PC-3 (cell line): Measurements from ENCODE around the gene ANKRD11. TPM values are rescaled to one million over a fixed set of nuclear protein-coding genes. Genes with fewer than 3 reads are reported as not detected.

ENCODE experiments used
- ATAC-seq: fragments of 200-7000 bp; cut with Tn5 transposase; 2 replicates; pipeline ENCODE4 v1.9.1; 2020; ENCODE audit warnings: mild to moderate bottlenecking, moderate library complexity
- BruUV-seq: library from RNA; stranded (reverse); fragments of 400-500 nt; replicated peaks from 2 replicates; lab custom pipeline; 2021; lab: Mats Ljungman, UMichigan
- CTCF ChIA-PET: fragments of 300-600 bp; sonication (Branson Sonifier 250); formaldehyde crosslinking; loops from one replicate; lab custom pipeline; 2022; ENCODE audit warnings: antibody characterized with exemption; lab: Charles Lee
- POLR2A ChIA-PET: fragments of 300-600 bp; sonication (Branson Sonifier 250); formaldehyde crosslinking; loops from one replicate; lab custom pipeline; 2022; ENCODE audit warnings: antibody characterized with exemption; ENCODE audit not compliant: unreplicated experiment; lab: Charles Lee
- DNase-seq: peaks from one replicate; pipeline ENCODE4 v3.0.0-alpha.2; 2015
- H2AFZ ChIP-seq: fragments of 300-600 bp; sonication (generic); 2 replicates; pipeline ENCODE4 v1.6.0; 2016; ENCODE audit warnings: antibody characterized with exemption, low read length
- H3F3A ChIP-seq: fragments of 300-600 bp; sonication (generic); one replicate; pipeline ENCODE4 v1.6.0; 2017; ENCODE audit warnings: antibody characterized with exemption, low read length, control low read depth, mild to moderate bottlenecking; ENCODE audit not compliant: unreplicated experiment
- H3K27ac ChIP-seq: fragments of 300-600 bp; sonication (generic); 2 replicates; pipeline ENCODE4 v1.5.1; 2016; ENCODE audit warnings: mild to moderate bottlenecking, low read length
- H3K27me3 ChIP-seq: fragments of 300-600 bp; sonication (generic); 2 replicates; pipeline ENCODE4 v1.6.1; 2016; ENCODE audit warnings: low read length, mixed read lengths
- H3K36me3 ChIP-seq: fragments of 300-600 bp; sonication (generic); 2 replicates; pipeline ENCODE4 v1.6.1; 2016; ENCODE audit warnings: low read depth, mixed run types, low read length, mixed read lengths
- H3K4me1 ChIP-seq: fragments of 300-600 bp; sonication (generic); 2 replicates; pipeline ENCODE4 v1.5.1; 2016; ENCODE audit warnings: low read length; ENCODE audit not compliant: insufficient read depth
- H3K4me2 ChIP-seq: fragments of 300-600 bp; sonication (generic); 2 replicates; pipeline ENCODE4 v1.6.0; 2016; ENCODE audit warnings: low read length
- H3K4me3 ChIP-seq: fragments of 300-600 bp; sonication (generic); 2 replicates; pipeline ENCODE4 v1.5.1; 2016; ENCODE audit warnings: mild to moderate bottlenecking, low read length, mixed read lengths
- H3K79me2 ChIP-seq: fragments of 300-600 bp; sonication (generic); 2 replicates; pipeline ENCODE4 v1.6.1; 2017; ENCODE audit warnings: low read length, mixed read lengths
- H3K9ac ChIP-seq: fragments of 300-600 bp; sonication (generic); 2 replicates; pipeline ENCODE4 v1.6.0; 2016; ENCODE audit warnings: mild to moderate bottlenecking, low read length
- H3K9me2 ChIP-seq: fragments of 300-600 bp; sonication (generic); replicated peaks from 2 replicates; pipeline ENCODE4 v1.6.1; 2016; ENCODE audit warnings: mixed run types, low read length, mixed read lengths
- H3K9me3 ChIP-seq: fragments of 300-600 bp; sonication (generic); 2 replicates; pipeline ENCODE4 v1.6.1; 2016; ENCODE audit warnings: low read length, mixed read lengths
- H4K20me1 ChIP-seq: fragments of 300-600 bp; sonication (generic); 2 replicates; pipeline ENCODE4 v1.6.1; 2016; ENCODE audit warnings: low read length, mixed read lengths
- EZH2 ChIP-seq: fragments of 300-600 bp; sonication (generic); IDR thresholded peaks from one replicate; pipeline ENCODE4 v1.6.1; 2017; ENCODE audit warnings: antibody characterized with exemption, mild to moderate bottlenecking, low read length; ENCODE audit not compliant: unreplicated experiment
- EZH2phosphoT487 ChIP-seq: fragments of 300-600 bp; sonication (generic); IDR thresholded peaks from 2 replicates; pipeline ENCODE4 v1.6.1; 2018; ENCODE audit warnings: mild to moderate bottlenecking, antibody characterized with exemption, low read length, borderline replicate concordance
- intact Hi-C: fragments of 100-400 bp; cut with micrococcal nuclease; formaldehyde crosslinking; loops from 2 replicates; pipeline ENCODE4 v1.9.0; 2023
- total RNA-seq: library from RNA; depleted of rRNA; stranded (reverse); fragments of >200 nt; gene quantifications from 2 replicates; pipeline ENCODE4 v1.2.3, GENCODE V29; 2014
- TF ChIP-seq, protein P1 (sequence below): fragments of 300-600 bp; sonication (generic); conservative IDR thresholded peaks from 2 replicates; pipeline ENCODE4 v1.5.1; 2017; ENCODE audit warnings: antibody characterized with exemption, low read depth, mild to moderate bottlenecking, low read length

Gene ANKRD11
- total RNA-seq, 1 experiment from 2014 or later = 65.0 TPM

DNA sequence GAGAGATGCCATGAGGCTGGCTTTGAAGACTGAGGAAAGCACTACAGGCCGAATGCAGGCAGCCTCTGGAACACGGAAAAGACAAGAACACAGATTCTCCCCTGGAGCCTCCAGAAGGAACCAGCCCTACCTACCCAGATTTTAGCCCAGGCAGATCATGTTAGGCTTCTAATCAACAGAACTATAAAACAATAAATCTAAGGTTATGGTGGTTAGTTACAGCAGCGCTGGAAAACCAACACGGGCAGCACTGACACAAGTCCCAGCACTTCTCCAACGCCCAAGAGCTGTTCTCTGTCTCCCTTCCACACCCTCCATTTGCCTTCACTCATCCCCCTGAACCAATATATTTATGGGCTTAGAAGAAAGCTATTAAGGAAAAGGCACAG lies 7.5 kb downstream of the ANKRD11 start:
- DNase-seq (no peak), ATAC-seq (no peak)
- intact Hi-C loops = loop anchor here (10.0 kb wide), 1 partner anchor 48 kb away; no protein-coding TSS in a partner anchor
- Histone ChIP-seq H3K27me3 (no peaks in the 10 kb centered on the region), H4K20me1 (peaks cover 82% of the 10 kb centered on the region), H3K4me3 (no peak overlapping the region), H3K79me2 (peaks cover 100% of the 10 kb centered on the region), H3F3A (no peaks in the 10 kb centered on the region), H3K9ac (no peak overlapping the region), H3K4me2 (no peak overlapping the region), H2AFZ (no peak overlapping the region), H3K36me3 (peaks cover 9% of the 10 kb centered on the region; the same call in 1 of the 2 replicates), H3K4me1 (peaks cover 16% of the 10 kb centered on the region), H3K9me3 (no peaks in the 10 kb centered on the region), H3K27ac (no peak overlapping the region), H3K9me2 (no peaks in the 10 kb centered on the region)
- ChIA-PET CTCF (no interaction called here), POLR2A (no interaction called here)
- TF ChIP-seq, protein P1, sequence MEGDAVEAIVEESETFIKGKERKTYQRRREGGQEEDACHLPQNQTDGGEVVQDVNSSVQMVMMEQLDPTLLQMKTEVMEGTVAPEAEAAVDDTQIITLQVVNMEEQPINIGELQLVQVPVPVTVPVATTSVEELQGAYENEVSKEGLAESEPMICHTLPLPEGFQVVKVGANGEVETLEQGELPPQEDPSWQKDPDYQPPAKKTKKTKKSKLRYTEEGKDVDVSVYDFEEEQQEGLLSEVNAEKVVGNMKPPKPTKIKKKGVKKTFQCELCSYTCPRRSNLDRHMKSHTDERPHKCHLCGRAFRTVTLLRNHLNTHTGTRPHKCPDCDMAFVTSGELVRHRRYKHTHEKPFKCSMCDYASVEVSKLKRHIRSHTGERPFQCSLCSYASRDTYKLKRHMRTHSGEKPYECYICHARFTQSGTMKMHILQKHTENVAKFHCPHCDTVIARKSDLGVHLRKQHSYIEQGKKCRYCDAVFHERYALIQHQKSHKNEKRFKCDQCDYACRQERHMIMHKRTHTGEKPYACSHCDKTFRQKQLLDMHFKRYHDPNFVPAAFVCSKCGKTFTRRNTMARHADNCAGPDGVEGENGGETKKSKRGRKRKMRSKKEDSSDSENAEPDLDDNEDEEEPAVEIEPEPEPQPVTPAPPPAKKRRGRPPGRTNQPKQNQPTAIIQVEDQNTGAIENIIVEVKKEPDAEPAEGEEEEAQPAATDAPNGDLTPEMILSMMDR = no peak
- TF ChIP-seq EZH2 (no peak), EZH2phosphoT487 (no peak)
- BruUV-seq = no TSS peak

DNA sequence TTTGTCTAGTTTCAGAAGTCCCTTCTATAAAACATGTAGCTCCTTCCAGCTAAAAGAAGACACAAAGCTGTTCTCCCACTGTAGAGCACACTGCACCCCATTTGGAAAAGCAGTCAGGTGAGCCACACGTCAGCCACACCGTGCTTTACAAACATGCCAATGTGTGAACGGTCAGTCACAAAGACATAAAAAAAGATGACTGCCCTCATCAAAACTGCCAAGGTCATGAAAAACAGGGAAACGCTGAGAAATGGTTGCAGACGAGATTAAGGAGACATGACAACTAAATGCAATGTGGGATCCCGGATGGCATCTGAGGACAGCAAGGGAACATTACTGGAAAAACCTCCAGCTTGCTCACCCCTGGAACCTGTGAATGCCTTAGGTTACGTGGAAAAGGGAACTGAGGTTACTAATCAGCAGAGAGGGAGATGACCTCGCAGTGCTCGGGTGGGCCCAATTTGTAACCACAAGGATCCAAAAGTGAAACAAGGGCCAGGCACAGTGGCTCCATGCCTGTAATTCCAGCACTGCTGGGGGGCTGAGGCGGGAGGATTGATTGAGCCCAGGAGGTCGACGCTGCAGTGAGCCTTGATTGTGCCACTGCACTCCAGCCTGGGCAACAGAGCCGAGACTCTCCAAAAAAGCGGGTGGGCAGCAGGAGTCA lies 8.1 kb downstream of the ANKRD11 start:
- Histone ChIP-seq H3K4me2 (no peak overlapping the region), H3K79me2 (peaks cover 100% of the 10 kb centered on the region), H2AFZ (no peak overlapping the region), H3K9ac (no peak overlapping the region), H4K20me1 (peaks cover 81% of the 10 kb centered on the region), H3K27me3 (no peaks in the 10 kb centered on the region), H3K27ac (no peak overlapping the region), H3K9me3 (no peaks in the 10 kb centered on the region), H3K9me2 (no peaks in the 10 kb centered on the region), H3F3A (no peaks in the 10 kb centered on the region), H3K36me3 (peaks cover 7% of the 10 kb centered on the region; the same call in 1 of the 2 replicates), H3K4me1 (peaks cover 15% of the 10 kb centered on the region), H3K4me3 (no peak overlapping the region)
- ATAC-seq (no peak), DNase-seq (no peak)
- TF ChIP-seq, protein P1 = no peak
- TF ChIP-seq EZH2 (no peak), EZH2phosphoT487 (no peak)
- intact Hi-C loops = loop anchor here (10.0 kb wide), 1 partner anchor 47 kb away; no protein-coding TSS in a partner anchor
- no TSS peak for BruUV-seq
- ChIA-PET POLR2A (no interaction called here), CTCF (no interaction called here)

DNA sequence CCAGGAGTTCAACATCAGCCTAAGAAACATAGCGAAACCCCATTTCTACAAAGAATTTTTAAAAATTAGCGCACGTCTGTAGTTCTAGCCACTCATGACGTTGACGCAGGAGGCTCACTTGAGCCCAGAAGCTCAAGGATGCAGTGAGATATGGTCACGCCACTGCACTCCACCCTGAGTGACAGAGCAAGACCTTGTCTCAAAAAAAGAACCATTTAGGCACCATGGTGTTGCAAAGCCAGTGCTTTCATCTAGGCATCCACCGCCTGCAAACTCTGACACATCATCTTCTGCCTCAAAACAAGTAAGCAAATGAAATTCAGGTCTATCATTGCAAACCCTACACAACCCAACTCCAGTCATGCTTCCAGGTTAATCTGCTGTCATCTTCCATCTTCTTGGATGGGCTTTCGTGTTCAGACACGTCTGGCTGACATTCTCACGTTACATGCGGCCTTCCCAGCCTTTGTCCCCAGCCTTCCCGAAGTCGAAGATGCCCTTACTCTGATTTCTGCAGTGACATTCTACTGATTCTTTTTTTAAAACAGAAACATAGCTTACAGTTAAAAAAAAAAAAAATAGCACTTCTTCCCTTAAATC lies 8.9 kb downstream of the ANKRD11 start:
- Histone ChIP-seq H3K9ac (no peak overlapping the region), H4K20me1 (peaks cover 81% of the 10 kb centered on the region), H2AFZ (no peak overlapping the region), H3K4me2 (no peak overlapping the region), H3K4me3 (no peak overlapping the region), H3K79me2 (peaks cover 100% of the 10 kb centered on the region), H3K4me1 (peaks cover 22% of the 10 kb centered on the region), H3K27ac (no peak overlapping the region), H3K9me3 (no peaks in the 10 kb centered on the region), H3K36me3 (peaks cover 4% of the 10 kb centered on the region; the same call in 1 of the 2 replicates), H3K27me3 (no peaks in the 10 kb centered on the region), H3K9me2 (no peaks in the 10 kb centered on the region), H3F3A (no peaks in the 10 kb centered on the region)
- ATAC-seq (no peak), DNase-seq (no peak)
- no TSS peak for BruUV-seq
- TF ChIP-seq EZH2phosphoT487 (no peak), EZH2 (no peak)
- TF ChIP-seq, protein P1 = no peak
- intact Hi-C loops = loop anchor here (10.0 kb wide), 1 partner anchor 47 kb away; no protein-coding TSS in a partner anchor
- CTCF ChIA-PET = no interaction called here
- POLR2A ChIA-PET = no interaction called here
